ENCODE results near the gene MYT1.
"Not testable (repeated sequence)": the region's sequence is repeated elsewhere in the genome, so short reads cannot be mapped to it uniquely, and the experiment has no call there.

The MYT1 gene

DNA sequence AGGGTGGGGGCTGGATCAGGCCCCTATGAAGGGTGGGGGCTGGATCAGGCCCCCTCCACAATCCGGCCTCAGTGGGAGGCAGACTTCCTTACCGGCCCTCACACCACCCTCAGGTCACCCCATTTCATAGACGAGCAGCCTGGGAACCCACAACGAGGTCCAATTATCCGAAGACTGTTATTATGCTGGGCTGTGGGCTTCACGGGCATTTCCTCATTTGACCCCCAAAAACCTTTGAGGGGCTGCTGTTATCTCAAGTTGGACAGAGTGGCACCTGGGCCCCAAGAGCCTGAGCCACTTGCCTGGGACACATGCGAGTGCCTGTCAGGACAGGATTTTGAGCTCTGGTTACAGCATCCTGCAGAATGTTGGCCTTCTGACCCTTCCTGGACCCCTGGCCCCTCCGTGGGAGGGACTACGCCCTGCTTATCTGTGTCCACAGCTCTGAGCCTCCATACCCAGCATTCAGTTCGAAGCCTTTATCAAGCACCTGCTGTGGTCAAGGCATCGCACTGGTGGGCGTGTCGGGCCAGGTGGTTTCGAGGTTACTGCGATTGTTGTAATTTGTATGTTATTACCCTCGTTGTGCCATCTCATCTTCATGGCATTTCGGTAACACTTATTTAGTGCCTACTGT is 56.8 kb downstream of the MYT1 start:
- no peak for DNase-seq

DNA sequence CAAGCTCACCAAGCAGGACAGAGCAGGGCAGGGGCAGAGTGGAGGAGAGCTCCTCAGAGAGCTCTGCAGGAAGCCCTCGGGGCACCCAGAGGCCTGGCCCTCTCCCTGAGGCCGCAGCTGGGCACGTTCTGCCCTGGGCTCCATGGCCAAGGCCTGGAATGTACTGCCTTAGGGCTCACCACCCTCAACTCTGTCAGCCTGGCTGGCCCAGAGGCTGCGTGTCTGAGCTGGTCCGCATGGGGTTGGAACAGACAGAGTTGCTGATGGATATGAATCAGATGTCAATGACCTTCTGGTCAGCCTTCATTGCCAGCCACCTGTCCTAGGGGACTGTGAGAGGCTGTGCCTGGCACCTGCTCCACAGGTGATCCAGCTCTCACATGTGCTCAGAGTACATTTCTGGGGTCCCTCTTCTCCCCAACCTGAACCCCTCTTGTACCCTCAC is 58.1 kb downstream of the MYT1 start:
- no peak for DNase-seq

DNA sequence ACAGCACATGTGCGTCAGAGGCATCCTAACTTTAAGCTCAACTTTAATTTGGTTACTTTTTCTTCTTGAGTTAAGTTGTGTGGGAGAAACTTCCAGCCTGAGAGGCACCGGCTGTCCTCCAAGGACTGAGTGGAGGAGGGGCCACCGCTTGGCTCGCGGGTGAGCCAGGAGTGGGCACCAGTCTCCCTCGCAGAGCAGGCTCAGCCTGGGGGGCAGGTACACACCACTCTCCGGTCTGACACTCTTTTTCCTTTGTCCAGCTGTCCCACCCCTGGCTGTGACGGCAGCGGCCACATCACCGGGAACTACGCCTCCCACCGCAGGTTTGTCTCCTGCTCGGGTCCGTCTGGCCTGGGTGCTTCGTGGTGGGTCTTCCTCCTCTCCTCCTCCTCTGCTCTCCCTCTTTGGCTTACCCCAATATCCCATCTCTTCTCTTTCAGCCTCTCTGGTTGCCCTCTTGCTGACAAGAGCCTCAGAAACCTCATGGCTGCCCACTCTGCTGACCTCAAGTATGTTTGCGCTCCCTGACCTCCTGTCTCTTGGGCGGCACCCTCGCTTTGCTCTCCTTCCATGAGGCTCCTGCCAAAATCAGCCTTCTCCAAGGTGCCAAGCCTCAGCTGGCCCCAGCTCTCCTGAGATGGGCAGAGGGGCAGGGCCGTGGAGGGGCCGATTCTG is 58.7 kb downstream of the MYT1 start:
- no peak for DNase-seq

DNA sequence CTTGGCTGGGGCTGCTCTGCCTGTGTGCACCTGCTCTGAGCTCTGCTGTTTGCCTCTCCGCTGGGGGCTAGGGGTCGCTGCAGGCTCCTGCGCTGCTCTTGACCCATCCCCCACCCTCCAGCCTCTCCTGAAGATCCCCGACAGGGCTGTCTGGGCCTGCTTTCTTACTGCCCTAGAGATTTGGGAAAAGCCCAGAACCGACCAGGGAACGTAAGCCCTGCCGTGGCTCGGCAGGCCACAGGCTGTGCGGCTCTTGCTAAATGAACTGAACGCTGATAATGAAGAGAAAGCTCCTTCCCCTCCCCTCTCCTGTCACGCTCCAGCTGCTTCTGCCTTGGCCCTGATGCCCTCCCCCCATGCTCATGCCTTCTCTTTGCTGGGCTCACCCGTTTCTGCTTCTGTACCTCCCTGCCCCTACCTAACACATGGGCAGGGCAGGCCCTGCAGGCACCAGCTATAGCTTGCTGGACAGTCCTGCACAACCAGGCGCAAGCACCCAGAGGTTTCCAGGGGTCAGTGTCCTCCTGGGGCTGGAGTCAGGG is 59.3 kb downstream of the MYT1 start:
- DNase-seq: no peak

DNA sequence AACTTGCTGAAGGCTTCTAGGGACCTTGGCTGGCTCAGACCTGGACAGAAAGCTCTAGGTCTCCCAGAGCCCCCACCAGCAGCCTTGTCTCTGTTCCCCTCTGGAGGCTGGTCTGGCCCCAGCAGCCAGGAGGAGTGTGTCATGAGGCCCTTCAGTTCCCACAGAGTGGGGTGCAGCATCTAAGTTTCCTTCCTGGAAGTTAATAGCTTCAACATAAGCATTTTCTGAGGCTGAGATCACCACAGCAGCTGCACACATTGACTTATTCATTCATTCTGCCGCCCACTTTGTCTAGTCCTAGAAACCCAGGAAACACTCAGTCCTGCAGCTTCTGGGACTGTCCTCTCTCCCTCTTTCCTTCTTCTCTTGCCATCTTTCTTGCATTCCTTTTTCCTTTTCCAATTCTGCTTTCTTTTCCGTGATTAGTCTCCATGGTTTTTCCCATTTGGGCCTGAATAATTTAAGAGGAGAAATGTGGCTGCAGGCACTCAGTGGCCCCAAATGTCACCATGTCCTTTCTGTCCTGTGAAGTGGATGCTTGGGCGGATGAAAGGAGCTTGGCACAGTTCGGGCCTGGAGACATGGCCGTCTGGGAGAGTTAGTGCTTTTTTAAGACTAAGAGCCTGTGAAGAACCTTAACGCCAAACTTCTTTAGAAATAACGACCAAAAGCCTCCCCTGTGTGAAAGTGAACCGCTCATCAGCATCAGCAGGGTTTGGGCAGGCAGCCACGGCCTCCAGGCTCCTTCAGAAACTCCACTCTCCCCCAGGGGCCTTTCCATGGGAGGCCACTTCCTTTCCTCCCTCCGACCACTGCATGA is 60.3 kb downstream of the MYT1 start:
- DNase-seq: no peak

DNA sequence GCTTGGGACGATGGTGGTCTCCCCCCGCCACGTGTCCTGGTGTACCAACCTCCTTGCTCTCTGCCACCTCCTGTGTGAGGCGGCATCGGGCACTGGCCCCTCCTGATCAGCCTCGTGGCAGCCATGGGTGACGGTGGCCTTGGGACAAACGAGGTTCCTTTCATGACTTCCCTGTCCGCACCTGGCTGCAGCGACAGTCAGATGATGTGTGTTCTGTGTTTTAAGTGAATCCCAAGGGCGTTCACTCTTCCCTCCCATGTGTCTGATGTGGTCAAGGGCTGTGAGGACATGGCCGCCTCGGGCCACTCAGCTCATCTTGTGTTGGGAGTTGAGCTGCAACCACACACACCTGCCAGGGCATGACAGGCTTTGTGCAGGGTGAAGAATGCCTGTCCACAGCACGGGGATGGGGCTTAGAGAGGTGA is 60.9 kb downstream of the MYT1 start:
- DNase-seq: no peak

DNA sequence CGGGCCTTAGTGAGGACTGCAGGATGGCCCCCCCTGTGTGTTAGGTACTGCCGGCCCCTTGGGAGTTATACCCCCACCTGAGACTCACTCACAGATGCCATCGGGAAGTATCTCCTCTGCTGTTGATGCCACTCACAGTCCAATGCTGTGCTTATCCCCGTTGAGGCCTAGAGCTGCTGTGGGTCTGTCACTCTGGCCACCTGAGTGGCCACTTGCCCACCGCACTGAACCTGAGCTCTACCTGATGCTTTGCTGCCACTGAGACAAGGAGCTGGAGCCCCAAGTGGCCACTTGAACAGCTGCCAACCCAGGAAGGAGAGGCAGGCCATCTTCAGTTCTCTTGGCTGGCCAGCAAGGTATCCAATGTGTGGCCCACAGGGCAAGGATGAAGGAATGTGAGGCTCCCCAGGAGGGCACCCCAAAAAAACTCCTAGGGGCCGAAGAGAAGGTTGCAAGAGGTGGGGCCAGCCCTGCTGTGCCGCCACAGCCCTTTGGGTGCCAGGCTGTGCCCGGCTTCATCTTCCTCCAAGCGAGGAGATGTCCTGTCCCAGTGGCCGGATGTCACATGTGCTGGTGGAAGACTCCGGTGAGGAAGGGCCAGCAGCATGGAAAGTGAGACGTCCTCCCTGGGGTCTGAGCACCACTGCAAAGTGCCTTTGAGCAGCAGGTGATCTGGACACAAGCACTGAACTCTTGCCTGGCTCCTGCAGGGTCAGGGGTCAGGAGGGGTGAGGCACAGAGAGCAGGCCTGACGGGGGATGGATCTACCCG is 61.8 kb downstream of the MYT1 start:
- no peak for DNase-seq

DNA sequence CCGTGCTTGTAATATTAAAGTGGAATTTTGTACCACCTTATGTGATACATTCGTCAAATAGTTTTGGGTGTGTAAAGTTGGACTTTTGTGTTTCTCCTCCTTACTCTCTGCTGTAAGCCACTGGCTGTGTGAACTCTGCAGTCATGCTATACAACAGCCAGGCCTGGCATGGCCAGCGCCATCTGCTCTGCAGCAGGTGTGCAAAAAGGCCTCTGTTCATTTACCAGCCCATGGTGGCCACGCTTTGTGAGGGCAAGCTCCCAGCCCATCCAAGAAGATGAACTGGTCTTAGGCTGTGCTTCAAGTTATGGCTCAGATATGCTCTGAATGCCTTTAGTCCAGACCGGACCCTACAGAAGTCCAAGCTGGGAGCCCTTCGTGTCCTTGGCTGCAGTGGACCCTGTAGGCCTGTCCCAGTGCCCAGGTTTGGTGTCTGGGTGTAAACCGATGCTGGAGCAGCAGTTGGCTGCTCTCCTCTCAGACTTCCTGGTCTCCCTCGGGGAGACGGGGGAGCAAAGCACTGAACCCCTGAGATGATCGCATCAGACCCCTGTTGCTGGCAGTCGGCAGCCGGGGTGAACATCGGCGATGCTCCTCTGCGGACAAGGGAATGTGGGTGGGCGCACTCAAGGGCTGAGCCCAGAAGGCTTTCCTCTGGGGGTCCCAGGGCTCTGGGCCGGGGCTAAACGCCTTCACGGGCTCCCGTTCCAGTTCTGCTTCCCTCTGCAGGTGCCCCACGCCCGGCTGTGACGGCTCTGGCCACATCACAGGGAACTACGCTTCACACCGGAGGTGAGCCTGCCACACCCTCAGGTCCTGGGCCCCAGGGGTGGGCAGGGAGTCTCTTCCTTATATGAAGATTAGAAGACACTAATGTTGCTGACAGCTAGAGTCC is 62.7 kb downstream of the MYT1 start:
- no peak for DNase-seq

DNA sequence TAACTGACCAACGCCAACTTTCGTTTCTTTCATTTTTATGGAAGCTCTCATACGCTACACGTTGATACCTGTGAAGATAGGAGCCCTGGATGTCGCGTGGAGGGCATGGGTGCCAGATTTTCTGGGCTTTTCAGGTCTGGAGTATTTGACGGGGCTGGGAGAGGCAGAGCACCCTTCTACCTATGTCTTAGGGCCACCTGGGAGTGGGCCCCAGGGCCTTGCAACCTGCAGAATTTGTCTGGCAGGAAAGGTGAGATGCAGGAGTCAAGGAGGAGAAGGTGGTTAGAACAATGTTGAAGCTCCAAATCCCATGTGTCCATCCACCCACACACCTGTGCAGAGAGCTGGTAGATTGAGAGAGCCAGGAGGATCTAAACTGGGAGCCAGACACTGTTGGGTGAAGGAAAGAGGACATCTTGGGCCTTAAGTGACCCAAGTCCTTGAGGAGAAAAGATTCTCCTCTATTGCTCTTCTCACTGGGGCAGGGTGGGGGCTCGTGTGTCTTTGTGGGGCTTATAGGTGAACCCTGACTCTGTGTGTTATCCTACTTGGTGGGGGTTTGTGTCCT is 63.9 kb downstream of the MYT1 start:
- DNase-seq: no peak

DNA sequence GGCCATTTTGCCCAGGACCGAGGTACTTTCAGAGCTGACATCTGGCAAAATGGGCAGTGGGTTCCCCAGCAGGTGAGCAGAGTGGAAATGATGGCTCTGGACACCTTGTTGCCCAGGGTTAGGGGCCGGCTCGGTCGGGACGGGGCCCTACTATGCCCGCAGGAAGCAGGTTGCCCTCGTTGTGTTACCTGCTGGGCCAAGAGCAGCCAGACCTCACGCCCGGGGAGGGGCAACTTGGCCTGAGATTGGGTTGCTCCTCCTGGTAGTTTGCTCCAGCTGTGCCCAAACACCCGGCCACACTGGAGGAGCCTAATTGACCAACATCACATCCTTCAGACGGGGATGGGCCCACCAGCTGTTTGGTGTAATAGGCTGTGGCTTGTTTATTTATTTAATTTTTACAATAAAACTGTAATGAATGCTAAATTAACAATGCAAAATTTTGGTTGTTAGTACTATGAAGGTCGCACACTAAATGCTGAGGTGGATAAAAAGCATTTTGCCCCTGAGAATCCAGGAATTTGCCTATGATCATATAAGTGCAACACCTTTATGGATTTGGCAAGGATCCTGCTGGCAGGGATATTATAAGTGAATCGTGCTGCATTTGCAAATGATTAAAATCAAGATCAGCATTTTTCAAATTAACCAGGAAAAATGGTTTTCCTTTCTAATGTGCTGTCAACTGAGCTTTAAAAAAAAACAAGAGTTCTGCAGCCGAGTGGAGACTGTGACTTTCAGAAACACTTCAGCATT is 64.7 kb downstream of the MYT1 start:
- DNase-seq: no peak

DNA sequence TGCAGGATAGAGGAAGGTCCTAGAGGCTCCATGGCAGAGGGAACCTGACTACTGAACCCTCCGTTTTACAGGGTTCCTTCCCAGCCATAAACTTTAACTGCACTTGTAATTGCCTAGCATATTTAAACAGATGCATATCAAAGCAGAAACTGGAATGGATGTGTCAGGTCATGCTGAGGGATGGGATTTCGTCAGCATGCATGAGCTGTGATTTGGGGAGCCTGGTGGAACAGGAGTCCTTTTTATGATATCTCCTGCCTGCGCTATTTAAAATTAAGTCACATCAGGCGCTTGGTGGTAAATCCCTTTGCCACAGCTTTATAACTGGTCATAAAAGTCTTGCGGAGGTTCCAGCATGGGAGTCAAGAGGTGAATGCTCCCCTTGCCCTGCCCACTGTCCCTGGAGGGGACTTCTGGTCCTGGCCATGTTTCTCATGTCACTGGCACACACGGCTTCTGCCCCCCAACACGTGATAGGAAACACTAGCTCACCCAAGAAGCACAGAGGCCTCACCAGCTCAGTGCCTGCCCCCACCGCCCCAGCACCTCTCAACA is 65.3 kb downstream of the MYT1 start:
- DNase-seq: no peak

DNA sequence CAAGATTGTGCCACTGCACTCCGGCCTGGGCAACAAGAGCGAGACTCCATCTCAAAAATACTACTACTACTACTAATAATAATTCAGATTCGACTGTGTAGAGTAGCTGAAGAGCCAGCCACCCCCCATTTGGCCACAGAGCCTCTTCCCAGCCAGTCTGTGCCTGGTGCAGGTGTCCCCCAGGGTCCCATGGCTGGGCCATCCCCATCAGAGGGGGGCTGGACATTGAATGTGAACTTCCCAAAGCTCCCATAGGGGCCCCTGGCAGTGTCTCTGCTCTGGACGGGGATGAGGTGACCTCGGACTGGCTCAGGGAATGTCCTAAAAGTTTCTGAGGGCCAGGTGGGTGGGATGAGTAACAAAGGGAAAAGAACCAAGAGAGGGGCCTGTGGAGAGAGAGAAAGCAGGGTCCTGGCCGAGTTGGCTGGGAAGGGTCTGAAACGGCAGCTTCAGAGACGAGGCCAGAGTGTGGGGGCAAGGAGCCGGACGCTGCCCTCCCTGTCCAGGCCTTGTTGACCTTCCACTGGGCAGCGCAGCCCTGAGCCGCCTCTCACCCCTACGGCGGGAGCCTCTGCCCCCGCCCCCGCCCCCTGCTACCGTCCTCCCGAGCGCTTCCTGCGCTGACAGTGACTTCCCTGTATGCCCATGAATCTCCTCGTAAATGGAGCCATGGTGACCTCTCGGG is 66.4 kb downstream of the MYT1 start:
- DNase-seq: no peak

DNA sequence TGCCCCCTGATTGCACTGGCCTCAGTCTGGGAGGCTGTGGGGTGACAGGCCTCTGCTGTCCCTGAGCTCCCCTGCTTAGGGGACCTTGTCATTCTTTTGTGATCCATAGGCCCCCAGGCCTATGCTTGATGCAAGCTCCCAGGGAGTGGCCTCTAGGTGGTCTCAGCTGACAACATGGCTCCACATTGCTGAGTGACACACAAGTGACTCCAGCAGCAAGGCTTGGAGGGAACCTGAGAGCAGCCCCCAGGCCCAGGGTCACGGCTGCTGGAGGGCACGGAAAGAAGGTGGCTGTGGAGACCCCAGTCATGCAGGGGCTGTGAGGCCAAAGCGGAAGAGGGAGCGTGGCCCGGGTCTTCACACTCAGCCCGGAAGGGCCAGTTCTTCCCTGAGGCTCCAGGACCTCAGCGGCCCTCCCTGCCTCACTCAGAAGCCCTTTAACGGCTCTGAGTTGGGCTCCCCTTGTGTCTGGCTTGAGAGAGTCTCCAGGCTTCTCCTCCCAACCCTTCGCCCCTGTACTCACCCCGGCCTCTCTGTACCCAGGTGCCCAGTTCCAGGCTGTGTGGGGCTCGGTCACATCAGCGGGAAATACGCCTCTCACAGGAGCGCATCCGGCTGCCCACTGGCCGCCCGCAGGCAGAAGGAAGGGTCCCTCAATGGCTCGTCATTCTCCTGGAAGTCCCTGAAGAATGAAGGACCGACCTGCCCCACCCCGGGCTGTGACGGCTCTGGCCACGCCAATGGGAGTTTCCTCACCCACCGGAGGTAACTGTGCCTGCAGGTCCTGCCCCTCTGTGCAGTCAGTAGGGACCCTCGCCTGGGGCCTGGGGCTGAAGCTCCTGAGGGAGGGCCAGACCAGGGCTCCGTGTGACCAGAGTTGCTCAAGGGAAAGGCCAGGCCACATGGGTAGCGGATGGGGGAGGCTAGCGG is 67.6 kb downstream of the MYT1 start:
- no peak for DNase-seq

DNA sequence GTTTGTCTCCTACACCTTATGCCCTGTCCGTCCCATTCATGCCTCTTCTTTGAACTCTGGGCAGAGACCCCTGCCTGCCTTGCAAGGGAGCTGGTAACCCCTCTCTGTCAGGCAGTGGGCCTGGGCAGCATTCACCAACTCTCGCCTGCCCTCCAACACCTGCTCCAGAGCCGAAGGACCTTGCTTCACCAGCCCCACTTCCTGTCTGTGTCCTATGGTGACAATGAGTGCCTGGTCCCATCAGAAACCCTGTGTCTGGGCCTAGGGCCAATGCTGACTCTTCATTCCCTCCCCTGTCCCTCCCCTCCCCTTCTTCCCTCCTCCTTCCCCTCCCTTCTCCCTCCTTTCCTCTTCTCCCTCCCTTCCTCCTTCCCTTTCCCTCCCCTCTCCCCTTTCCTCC is 68.5 kb downstream of the MYT1 start:
- DNase-seq: no peak

DNA sequence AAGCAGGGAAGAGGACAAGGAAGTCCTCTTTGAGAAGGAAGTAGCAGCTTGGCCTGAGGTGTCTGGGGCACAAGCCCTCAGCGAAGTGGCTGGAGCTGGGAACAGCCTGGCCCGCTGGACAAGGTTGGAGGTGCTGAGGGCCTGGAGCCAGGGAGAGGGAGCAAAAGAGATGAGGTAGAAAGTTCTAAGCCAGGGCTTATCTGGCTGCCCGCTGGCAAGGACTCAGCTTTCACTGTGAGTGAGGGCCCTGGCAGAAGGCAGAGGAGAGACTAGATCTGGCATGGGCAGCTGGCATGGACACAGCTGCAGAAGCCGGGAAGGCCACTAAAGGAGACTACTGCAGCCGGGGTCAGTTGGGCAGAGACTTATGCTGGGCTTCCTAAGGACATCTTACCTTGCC is 69.5 kb downstream of the MYT1 start:
- DNase-seq: no peak

DNA sequence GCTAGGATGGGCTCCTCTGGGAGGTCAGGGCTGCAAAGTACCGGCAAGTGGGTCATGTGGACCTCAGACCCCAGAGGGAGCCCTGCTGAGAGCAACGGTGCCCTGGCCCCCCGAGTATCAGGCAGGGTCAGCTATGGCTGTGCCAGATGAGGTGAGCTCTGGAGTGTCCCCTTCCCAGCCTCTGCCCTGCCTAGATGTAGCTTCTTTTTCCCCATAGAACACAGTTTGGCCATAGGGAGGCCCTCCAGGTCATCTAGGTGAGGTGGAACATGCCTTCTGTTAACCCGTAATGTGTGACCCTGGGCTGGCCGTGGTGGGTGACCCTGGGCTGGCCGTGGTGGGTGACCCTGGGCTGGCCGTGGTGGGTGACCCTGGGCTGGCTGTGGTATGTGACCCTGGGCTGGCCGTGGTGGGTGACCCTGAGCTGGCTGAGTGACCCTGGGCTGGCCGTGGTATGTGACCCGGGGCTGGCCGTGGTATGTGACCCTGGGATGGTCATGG is 70.1 kb downstream of the MYT1 start:
- DNase-seq: no peak

DNA sequence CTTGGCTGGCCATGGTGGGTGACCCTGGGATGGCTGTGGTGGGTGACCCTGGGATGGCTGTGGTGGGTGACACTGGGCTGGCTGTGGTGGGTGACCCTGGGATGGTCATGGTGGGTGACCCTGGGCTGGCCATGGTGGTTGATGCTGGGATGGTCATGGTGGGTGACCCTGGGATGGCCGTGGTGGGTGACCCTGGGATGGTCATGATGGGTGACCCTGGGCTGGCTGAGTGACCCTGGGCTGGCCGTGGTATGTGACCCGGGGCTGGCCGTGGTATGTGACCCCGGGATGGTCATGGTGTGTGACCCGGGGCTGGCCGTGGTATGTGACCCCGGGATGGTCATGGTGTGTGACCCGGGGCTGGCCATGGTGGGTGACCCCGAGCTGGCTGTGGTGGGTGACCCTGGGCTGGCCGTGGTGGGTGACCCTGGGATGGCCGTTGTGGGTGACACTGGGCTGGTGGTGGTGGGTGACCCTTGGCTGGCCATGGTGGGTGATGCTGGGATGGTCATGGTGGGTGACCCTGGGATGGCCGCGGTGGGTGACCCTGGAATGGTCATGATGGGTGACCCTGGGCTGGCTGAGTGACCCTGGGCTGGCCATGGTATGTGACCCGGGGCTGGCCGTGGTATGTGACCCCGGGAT is 70.8 kb downstream of the MYT1 start:
- not testable (repeated sequence) for DNase-seq
